ENCODE results near the gene KIT. TPM values are rescaled to one million over a fixed set of nuclear protein-coding genes. Genes with fewer than 3 reads are reported as not detected.

Gene KIT
- total RNA-seq, 6 donors from 2014 or later = 2.8 to 38.7 (median 12.7) TPM

- 87 to 95% methylated on average over 3 of the region's 3 CpGs for WGBS, 2 donors
Observed at GRCh38 chr4:54695788-54696187, 38.0 kb downstream of the KIT start.

DNA sequence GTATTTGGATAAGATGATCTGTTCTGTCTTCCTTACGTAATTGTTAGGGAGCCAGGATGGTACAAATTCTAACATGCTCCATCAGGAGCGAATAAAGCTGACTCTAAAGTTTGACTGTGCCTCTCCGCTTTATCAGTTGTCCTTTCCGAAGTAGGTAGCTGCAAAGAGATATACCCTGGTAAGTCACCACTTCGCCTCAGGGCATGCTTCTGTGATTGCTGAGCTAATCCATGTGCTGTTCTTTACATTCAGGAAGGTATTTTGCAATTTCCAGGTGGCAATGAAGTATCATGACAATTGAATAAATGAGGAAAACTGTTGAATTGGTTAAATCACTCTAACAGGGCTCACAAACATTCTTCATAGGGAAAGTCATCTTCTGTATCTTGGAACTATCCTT, 38.9 kb downstream of the KIT start:
- H3K4me1 ChIP-seq = no peaks in the 10 kb centered on the region
- no peak overlapping the region for H3K27ac ChIP-seq
- ATAC-seq (ENCODE audit: low FRiP score in 2 of 2) = no peak
- no peaks in the 10 kb centered on the region for H3K27me3 ChIP-seq
- H3K36me3 ChIP-seq = no peaks in the 10 kb centered on the region
- H3K4me3 ChIP-seq = no peak overlapping the region
- no peak for TF ChIP-seq EP300 (IDR thresholded peaks at IDR 0.05)
- TF ChIP-seq CTCF (IDR thresholded peaks at IDR 0.05) = no peak
- TF ChIP-seq POLR2A (IDR thresholded peaks at IDR 0.05) = no peak
- no peak for TF ChIP-seq POLR2AphosphoS5 (IDR thresholded peaks at IDR 0.05)
- WGBS, 2 donors = 85 to 93% methylated on average over 5 of the region's 5 CpGs
- H3K9me3 ChIP-seq = no peaks in the 10 kb centered on the region
- DNase-seq = no peak

More at GRCh38 chr4:54695788-54696187, 38.0 kb downstream of the KIT start:
- ATAC-seq (ENCODE audit: low FRiP score in 2 of 2) (no peak), DNase-seq (no peak)
- TF ChIP-seq POLR2AphosphoS5 (IDR thresholded peaks at IDR 0.05) (no peak), CTCF (IDR thresholded peaks at IDR 0.05) (no peak), POLR2A (IDR thresholded peaks at IDR 0.05) (no peak), EP300 (IDR thresholded peaks at IDR 0.05) (no peak)
- no peak overlapping the region for H3K27ac ChIP-seq
- H3K27me3 ChIP-seq = no peaks in the 10 kb centered on the region
- no peaks in the 10 kb centered on the region for H3K36me3 ChIP-seq
- H3K9me3 ChIP-seq = no peaks in the 10 kb centered on the region
- H3K4me3 ChIP-seq = no peak overlapping the region
- H3K4me1 ChIP-seq = no peaks in the 10 kb centered on the region

DNA sequence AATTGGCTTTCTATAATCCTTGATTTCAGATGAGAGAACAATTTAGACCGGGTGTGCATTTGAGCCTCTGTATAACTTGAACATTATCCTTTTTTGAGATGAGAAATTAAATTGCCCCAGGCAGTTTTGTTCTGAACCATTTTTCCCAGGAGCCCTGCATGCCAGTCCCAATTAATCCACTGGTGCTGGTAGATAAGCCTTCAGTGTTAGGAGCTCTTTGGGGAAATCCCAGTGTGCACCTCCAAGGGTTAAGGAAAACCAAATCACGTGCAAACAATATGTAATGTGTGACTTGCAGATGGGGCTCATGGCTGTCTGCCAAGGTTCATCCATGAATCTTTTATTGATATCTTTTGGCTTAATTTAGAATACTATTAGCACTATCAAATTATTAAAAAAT, 43.2 kb downstream of the KIT start:
- Histone ChIP-seq H3K4me3 (no peak overlapping the region), H3K9me3 (no peaks in the 10 kb centered on the region), H3K4me1 (no peaks in the 10 kb centered on the region), H3K27me3 (no peaks in the 10 kb centered on the region), H3K27ac (no peak overlapping the region), H3K36me3 (no peaks in the 10 kb centered on the region)
- DNase-seq (no peak), ATAC-seq (ENCODE audit: low FRiP score in 2 of 2) (no peak)
- no peak for TF ChIP-seq EP300 (IDR thresholded peaks at IDR 0.05)
- TF ChIP-seq POLR2AphosphoS5 (IDR thresholded peaks at IDR 0.05) = no peak
- TF ChIP-seq POLR2A (IDR thresholded peaks at IDR 0.05) = no peak
- no peak for TF ChIP-seq CTCF (IDR thresholded peaks at IDR 0.05)
- 19 to 28% methylated on average over 2 of the region's 2 CpGs for WGBS, 2 donors

- 86 to 92% methylated on average over 4 of the region's 4 CpGs for WGBS, 2 donors
- no peak for DNase-seq
- TF ChIP-seq CTCF (IDR thresholded peaks at IDR 0.05) = no peak
- no peak for TF ChIP-seq EP300 (IDR thresholded peaks at IDR 0.05)
- no peak for TF ChIP-seq POLR2AphosphoS5 (IDR thresholded peaks at IDR 0.05)
- TF ChIP-seq POLR2A (IDR thresholded peaks at IDR 0.05) = no peak
- Histone ChIP-seq H3K9me3 (no peaks in the 10 kb centered on the region), H3K4me1 (no peaks in the 10 kb centered on the region), H3K27ac (no peak overlapping the region), H3K27me3 (no peaks in the 10 kb centered on the region), H3K4me3 (no peak overlapping the region), H3K36me3 (no peaks in the 10 kb centered on the region)
- no peak for ATAC-seq (ENCODE audit: low FRiP score in 2 of 2)
Observed at GRCh38 chr4:54703182-54703581, 45.4 kb downstream of the KIT start.

- no peak overlapping the region for H3K4me3 ChIP-seq
- H3K27ac ChIP-seq = no peak overlapping the region
- TF ChIP-seq POLR2A (IDR thresholded peaks at IDR 0.05) (no peak), CTCF (IDR thresholded peaks at IDR 0.05) (no peak)
- no peaks in the 10 kb centered on the region for H3K27me3 ChIP-seq
- H3K36me3 ChIP-seq = no peaks in the 10 kb centered on the region
- 52 to 73% methylated on average over 3 of the region's 3 CpGs for WGBS, 2 donors
- no peaks in the 10 kb centered on the region for H3K9me3 ChIP-seq
- H3K4me1 ChIP-seq = peaks cover 0 to 15% (median 7%) of the 10 kb centered on the region in 4 donors
- DNase-seq = no peak
- no peak for ATAC-seq (ENCODE audit: low FRiP score in 2 of 2)
Observed at GRCh38 chr4:54707406-54707805, 49.6 kb downstream of the KIT start.
